GM19395 (cell line): ENCODE results near the gene GAK.
"Not testable (repeated sequence)": the region's sequence is repeated elsewhere in the genome, so short reads cannot be mapped to it uniquely, and the experiment has no call there.

Source experiments
- ATAC-seq: cut with Tn5 transposase; IDR thresholded peaks from one replicate; pipeline ENCODE4 v1.9.1; 2021; ENCODE audit warnings: mild to moderate bottlenecking, moderate library complexity; ENCODE audit not compliant: unreplicated experiment

GAK gene

DNA sequence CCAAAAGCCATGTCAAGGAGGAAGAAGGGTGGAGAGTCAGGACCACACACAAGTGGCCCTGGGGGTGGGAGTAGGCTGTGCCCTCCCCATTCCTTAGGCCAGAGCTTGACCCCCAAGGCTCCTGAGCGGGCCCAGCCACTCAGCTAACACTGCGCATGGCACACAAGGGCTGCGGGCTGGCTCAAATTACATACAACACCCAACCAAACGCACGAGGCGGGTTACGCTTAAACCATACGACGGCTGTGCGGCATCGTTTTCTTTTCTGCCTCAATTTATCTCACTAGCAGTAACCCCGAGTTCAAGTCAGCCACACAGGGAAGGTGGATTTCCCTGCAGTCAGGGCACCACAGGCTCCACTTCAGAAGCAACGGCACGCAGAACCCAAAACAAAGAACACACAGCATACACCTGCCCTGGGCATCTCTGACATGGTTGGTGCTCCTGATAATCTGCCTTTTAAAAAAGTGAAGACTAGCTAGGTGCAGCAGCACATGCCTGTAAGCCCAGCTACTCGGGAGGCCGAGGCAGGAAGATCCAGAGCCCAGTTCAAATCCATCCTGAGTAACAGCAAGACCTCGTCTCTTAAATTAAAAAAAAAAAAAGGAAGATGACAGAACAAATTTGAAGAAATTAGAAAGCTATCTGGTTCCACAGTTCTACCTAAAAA is 2.9 kb downstream of the GAK start:
- no peak for ATAC-seq

DNA sequence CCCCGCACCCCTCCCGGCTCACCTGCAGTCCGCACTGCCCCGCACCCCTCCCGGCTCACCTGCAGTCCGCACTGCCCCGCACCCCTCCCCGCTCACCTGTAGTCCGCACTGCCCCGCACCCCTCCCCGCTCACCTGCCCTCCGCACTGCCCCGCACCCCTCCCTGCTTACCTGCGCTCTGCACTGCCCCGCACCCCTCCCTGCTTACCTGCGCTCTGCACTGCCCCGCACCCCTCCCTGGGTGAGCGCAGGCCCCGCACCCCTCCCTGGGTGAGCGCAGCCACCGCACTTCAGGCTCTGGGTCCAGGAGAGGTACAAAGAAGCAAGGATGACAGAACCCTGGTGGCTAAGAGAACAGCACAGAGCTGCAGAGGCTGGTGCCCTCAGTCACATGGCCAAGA is 4.5 kb downstream of the GAK start:
- not testable (repeated sequence) for ATAC-seq

DNA sequence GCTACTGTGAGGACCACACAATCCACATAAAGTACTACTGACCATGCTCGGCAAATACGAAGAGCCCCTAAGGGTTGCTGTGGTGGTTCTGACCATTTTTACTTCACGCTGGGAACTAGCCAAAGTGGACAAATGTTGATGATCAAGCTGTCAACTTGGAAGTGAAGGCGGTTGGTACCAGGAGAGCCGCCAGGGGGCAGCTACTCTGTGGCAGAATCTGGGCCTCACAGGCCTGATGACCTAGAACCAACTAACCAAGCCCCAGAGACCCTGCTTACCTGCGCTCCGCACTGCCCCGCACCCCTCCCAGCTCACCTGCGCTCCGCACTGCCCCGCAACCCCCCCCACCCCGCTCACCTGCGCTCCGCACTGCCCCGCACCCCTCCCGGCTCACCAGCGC is 5.6 kb downstream of the GAK start:
- no peak for ATAC-seq

DNA sequence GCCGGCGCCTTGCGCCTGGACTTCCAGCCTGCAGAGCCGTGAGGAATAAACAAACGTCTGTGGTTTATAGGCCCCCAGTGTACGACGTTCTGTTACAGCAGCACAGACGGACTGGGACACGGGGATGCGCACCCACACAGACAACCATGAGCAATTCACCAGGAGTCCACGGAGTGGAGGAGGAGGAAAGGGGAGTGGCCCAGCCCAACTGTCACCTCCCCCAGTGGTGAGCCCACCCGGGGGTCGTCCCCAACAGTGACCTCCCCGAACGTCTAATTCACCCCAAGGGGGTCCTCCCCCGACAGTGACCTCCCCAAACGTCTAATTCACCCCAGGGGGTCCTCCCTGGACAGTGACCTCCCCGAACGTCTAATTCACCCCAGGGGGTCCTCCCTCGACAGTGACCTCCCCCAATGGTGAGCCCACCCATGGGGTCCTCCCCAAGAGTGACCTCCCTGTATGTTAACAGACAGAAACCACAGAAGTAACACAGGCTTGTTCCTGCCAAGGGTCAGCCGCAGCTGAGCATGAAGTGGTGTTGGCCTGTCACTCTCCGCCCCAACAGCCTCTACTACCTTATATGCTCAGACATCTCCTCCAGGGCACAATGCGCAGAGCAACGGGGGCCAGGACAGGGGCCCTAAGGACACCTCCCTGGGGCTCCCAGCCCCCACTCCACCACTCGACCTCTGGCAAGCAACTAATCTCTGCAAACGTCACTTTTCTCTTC is 6.2 kb downstream of the GAK start:
- no peak for ATAC-seq

DNA sequence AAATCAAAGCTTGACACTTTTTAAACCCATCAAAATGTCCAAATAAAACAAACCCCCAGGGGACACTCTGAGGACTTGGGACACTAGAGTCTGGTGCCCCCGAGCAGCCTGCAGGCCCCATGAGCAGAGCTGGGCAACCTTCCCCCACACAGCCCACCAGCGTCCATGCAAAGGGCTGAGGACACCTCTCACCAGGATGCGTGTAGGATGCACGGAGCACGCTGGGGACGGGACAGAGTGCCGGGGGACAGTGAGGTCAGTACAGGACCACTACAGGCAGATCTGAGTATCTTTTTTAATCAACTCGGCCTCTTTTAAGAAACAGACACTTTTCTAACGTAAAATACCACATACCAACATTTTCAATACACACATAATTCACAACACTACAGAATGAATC is 6.9 kb downstream of the GAK start:
- no peak for ATAC-seq

DNA sequence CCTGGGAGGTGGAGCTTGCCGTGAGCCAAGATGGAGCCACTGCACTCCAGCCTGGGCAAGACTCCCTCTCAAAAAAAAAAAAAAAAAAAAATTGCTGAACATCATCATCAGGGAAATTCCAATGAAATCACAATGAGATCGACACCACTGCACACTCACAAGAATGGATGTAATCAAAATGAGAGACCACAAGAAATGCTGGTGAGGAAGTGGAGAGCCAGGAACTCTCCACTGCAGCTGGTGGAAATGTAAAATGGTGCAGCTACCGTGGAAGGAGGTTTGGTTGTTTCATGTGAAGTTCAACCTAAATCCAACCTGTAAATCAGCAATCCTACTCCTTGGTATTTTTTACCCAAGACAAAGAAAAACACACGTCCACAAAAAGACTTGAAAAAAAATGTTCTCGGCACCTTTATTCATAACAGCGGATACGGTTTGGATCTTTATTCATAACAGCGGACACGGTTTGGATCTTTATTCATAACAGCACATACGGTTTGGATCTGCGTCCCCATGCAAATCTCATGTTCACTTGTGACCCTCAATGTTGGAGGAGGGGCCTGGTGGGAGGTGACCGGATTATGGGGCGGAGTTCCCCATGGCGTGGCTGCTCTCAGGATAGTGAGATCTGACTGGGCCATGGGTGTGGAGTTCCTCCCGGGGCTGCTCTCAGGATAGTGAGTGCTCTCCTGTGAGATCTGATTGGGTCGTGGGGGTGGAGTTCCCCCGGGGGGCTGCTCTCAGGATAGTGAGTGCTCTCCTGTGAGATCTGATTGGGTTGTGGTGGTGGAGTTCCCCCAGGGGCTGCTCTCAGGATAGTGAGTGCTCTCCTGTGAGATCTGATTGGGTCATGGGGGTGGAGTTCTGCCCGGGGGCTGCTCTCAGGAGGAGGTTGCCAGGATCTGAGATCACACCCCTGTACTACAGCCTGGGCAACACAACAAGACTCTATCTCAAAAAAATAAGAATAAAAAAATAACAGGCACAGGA is 7.7 kb downstream of the GAK start:
- ATAC-seq: no peak

DNA sequence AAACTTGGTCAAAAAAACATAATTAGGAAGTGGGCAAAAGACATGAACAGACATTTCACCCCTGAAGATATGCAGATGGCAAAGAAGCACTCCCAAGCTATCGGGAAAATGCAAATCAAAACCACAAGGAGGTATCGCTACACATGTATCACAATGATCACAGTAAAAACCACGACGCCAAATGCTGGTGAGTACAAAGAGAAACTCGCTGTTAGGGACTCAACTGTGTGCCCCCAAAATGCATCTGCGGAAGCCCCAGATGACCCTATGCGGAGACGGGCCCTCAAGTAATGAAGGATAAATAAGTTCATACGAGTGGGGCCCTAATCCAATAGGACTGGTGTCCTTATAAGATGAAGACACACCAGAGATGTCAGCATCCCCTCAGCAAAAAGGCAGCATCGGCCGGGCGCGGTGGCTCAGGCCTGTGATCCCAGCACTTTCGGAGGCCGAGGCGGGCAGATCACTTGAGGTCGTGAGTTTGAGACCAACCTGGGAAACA is 10.2 kb downstream of the GAK start:
- peak; percentile 75 for ATAC-seq

DNA sequence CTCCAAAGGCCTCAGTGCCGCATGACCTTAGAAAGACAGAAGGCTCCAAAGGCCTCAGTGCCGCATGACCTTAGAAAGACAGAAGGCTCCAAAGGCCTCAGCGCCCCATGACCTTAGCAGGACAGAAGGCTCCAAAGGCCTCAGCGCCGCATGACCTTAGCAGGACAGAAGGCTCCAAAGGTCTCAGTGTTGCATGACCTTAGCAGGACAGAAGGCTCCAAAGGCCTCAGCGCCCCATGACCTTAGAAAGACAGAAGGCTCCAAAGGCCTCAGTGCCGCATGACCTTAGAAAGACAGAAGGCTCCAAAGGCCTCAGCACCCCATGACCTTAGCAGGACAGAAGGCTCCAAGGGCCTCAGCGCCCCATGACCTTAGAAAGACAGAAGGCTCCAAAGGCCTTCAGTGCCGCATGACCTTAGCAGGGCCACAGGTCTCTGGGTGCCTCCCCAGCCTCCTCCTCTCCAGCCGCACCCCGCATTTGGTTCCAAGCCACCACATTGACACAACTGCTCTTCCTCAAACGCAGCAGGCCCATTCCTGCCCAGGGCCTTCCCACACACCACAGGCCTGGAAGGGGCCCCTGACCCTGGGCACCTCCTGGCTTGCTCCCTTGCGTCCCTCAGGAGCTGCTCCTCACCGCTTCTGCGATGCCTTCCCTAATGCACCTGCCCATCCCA is 13.0 kb downstream of the GAK start:
- not testable (repeated sequence) for ATAC-seq

DNA sequence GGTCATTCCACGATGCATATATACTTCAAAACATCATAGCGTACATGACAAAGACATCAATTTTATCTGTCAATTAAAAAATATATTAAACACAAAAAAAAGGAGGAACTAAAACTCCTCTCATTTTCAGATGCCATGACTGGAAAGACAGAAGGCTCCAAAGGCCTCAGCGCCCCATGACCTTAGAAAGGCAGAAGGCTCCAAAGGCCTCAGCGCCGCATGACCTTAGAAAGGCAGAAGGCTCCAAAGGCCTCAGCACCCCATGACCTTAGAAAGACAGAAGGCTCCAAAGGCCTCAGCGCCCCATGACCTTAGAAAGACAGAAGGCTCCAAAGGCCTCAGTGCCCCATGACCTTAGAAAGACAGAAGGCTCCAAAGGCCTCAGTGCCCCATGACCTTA is 13.5 kb downstream of the GAK start:
- not testable (repeated sequence) for ATAC-seq

DNA sequence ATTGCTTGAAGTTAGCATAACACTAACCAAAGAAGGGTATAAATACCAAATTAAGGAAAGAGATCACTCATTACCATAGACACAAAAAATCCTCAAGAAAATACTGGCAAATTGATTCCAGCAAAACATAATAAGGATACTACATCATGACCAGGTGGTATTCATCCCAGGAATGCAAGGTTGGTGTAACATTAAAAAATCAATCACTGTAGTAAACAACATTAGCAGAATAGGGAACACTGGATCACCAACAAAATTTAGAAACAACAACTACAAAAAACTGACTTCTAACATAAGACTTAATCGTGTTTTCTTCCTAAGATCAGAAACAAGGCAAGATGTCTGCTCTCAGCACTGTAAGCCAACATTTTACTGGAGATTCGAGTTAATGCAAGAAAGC is 14.1 kb downstream of the GAK start:
- no peak for ATAC-seq

DNA sequence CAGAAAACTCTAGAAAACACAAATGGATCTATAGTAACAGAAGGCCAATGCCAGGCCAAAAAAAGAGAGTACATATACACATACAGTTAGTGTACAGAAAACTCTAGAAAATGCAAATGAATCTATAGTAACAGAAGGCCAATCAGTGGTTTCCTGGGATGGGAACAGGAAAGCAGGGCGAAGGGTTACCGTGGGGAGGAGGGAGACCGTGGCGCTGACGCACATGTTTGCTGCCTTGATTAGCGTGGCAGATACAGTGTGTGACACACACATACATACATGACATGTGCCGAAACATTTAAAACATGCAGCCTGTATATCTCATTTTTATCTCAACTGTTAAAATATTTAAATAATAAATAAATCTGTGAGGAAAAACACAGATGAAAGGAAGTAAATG is 14.7 kb downstream of the GAK start:
- ATAC-seq: no peak

DNA sequence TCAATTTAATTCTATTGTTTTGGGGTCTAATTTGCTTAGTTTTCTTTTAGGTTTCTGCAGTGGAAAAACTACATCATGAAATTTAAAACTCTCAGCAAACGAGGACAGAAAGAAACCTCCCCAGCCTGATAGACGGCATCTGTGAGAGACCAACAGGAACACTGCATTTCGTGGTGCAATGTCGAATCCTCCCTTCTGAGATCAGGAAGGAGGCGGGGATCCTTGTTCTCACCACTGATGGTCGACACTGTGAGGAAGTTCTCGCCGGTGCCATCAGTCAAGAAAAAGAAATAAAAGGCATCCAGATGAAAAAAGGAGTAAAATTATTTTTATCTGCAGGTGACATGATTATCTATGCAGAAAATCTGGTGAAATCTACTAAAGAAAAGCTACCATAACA is 16.5 kb downstream of the GAK start:
- ATAC-seq: no peak

DNA sequence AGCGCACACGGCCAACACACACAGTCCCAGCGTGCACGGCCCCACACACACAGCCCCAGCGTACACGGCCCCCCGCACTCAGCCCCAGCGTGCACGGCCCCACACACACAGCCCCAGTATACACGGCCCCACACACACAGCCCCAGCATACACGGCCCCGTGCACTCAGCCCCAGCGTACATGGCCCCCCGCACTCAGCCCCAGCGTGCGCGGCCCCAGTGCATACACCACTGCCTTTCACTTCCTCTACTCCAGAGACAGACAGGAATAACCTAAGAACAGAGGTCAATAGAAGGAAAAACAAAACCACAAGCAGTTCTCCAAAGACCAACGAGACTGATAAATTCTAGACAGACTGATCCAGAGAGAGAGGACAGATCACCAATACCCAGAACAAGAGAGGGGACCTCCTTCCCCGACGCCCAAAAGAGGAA is 17.1 kb downstream of the GAK start:
- ATAC-seq: no peak

DNA sequence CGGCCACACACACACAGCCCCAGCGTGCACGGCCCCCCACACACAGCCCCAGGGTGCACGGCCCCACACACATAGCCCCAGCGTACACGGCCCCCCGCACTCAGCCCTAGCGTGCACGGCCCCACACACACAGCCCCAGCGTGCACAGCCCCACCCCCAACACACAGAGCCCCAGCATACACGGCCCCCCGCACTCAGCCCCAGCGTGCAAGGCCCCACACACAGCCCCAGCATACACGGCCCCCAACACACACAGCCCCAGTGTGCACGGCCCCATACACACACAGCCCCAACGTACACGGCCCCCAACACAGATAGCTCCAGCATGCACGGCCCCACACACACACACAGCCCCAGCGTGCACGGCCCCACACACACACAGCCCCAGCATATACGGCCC is 17.6 kb downstream of the GAK start:
- no peak for ATAC-seq

DNA sequence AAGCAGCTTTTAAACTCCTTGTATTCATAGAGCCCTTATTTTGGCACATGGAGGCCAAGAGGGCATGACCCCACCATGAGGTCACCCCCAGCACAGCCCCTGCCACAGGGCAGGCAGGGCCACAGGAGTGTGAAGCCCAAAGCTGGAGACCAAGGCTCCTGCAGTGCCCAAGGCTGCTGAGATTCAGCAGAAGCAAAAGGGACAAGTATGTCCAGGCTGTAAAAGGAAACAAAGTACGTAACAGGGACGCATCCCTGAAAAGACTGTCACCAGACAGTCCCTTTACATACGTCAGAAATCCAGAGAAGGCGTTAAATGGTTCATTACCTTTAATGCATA is 18.9 kb downstream of the GAK start:
- ATAC-seq: no peak

DNA sequence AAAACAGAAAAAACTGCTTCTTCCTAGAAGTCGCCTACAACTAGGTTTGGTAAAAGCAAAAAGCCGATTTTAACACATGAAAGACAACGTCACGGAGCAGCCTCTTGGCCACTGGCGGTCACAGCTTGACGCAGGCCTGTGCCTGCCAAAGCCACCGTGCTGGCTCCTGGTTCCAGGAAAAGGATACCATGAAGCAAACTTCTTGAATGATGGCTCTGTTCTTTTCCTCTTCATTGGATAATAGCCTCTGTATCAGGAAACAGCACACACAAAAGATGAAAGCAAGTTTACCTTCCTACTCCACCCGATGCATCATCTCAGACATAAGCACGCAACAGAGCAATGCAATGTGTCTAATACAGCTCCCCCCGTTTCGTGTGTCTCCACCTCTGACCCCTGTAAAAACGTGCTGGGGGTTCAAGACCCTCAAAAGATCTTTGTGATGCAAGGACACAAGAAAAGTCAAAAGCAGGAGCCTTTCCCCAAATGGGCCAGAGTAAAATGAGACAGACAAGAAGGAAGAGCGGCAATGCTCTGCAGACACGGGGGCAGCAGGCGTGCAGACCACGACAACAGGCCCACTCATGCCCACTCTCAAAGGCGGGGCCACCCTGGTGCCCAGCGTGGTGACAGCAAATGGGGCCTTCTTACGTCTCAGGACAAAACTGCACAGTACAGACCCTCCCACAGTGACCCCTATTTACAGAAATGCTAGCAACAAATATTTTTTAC is 19.4 kb downstream of the GAK start:
- ATAC-seq: no peak

DNA sequence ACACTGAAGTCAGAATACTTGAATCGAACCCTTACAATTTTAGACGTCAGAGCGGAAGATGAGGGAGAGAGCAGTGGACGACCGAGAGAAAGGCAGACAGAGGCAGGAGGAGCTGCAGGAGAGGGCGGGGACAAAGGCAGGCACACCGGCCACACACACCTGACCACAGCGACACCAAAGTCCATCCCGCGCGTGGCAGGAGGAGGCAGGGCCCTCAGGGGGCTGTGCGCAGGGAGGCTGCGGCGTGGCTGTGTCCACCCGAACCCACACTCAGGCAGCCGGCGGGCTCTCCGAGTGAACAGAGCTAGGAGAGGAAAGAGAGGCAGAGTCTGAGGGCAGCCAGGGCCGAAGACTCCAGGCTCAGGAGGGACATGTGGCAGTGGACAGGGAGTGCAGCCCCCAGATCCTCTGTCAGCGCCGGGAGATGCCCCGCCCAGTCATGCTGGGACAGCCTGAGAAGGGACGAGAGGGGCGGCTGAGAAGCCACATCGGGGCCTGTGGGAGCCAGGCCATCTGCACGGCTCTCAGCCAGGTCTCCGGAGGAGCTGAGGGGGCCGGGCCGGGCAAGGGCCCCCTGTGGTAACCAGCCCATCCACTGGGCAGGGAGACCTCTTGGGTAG is 20.1 kb downstream of the GAK start:
- no peak for ATAC-seq

DNA sequence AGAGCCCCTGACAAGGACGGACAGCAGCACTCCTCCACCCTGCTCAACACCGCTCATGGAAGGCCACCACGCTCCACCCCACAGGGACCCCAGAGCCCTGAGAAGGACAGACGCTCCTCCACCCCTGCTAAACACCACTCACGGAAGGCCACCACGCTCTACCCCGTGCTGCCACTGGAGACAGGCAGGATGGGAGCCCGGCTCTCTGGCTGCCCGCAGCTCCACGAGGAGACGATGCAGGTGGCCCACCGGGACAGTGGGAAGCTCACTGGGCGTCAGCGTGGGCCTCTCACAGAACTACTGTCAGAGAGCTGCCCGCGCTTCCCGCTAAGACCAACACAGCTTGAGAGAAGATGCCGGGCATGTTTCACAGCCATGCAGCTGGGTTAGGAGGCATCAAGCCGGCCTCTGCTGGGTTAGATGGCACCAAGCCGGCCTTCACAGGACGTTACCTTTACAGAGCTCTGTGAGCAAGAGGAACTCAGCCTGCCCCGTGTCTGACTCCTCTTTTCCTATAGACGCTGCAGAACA is 20.8 kb downstream of the GAK start:
- ATAC-seq: no peak

DNA sequence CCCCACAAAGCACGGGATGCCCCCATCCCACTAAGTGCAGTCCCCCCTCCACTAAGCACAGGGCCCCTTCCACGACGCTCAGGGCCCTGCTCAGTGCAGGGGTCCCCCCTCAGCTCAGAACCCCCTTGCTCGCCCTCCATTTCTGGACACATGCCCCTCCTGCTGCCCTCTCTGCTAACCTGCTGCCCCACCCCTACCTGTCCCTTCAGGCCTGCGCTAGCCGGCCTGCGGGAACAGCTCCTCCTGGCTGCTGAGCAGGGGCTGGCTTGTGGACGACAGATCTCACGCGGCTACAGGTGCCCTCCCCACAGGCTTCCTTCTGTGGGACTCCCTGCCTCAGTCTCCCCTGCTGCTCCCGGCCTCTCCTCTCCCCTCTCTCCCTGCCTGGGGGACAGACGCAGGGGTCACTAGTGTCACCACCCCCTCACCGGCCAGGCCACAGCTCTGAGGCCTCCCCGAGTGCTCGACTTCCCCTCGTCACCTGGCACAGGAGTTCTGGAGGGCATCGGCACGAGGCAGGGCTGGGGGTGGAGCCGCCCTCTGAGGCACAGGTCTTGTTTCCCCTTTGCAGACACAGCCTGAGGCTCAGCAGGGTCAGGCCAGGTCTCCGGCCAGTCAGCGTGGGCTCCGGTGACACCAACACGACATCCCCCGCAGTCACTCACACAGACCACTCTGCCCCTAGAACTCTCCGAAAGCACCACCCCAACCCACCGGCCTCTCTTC is 21.6 kb downstream of the GAK start:
- no peak for ATAC-seq
